ENCODE data around the gene MUC5B.

Gene MUC5B

DNA sequence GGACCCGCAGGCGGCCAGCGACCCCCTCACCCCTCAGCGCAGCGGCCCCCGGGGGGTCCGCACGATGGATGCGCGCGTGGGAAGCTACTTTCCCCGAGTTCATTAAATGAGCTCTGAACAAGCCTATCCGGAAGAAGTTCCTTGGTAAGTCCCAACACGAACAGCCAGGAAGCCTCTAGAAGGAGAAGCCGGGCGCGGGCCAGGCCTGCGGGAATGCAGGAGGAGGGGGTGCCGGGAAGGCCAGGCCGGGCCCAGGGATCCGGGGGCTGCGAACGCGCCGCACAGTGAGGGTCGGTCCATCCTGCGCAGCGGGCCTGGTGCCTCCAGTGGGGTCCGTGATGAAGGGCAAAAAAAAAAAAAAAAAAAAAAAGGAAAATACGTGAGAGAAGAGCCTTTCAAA lies 49.7 kb downstream of the MUC5B start:
- DNase-seq = no peak

DNA sequence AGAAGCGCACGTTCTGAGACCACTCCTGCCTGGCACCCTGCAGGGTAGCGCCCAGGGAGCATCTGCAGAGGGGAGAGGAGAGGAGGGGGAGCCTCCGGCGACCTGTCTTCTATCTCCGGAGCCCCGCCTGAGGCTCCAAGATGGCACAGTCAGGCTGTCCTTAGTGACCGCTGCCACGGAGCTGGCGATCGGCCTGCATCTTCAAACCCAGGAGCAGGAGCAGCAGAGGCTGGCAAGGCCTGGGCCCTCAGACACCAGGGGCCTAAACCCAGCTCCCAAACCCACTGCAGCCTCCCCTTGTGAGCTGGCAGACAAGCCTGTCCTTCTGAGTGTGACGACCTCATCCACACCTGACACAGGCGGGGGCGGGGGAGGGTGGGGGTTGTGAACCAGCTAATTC lies 51.6 kb downstream of the MUC5B start:
- DNase-seq = no peak

DNA sequence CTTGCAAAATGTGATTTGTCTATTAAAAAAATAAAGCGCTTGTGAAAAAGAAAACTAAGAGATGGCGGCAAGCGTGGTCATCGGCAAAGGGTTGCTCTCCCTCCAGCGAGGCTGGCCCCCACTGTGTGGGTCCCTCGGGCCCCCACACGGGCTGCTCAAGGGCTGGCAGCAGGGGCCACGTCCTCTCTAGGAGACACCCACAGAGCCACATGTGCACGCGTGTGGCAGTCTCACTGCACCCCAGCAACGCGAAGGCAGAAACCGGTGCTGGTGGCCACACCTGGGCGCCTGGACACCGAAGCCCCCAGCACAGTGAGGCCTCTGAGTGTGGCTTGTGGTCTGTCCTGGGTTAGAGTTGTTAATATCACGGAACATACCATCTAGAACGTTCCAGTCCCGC lies 52.2 kb downstream of the MUC5B start:
- no peak for DNase-seq

DNA sequence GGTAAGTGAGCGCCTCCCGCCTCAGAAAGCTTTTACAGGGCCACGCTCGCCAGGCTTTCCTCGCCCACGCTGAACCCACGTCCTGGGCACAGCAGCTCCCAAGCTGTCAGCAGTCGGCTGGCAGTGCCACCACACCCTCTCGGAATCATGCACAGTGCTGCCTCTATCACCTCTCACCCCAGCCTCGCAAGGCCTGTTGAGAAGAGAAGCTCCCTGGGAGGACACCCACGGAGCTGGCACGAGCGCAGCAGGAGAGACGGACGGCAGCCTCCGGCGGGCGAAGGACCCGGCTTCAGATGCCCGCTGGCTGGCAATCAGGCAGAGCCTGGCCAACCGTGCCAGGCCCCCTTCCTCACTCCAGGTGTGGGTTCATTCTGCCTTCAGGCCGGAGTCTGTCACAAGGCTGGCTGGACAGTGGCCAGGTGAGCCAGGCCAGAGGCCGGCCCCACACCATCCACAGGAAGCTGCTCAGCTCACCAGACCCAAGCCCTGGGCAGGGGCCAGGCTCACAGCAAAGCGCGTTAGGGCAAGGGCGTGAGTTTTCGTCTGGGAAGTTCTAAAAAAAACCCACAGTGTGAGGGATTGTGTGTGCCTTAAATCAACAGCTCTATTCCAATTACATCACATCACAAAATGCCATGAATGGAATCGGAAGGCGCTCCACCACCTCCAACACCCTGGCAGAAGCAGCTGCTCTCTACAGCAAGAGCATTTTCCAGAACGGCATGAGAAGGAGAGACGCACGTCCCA lies 53.4 kb downstream of the MUC5B start:
- no peak for DNase-seq

DNA sequence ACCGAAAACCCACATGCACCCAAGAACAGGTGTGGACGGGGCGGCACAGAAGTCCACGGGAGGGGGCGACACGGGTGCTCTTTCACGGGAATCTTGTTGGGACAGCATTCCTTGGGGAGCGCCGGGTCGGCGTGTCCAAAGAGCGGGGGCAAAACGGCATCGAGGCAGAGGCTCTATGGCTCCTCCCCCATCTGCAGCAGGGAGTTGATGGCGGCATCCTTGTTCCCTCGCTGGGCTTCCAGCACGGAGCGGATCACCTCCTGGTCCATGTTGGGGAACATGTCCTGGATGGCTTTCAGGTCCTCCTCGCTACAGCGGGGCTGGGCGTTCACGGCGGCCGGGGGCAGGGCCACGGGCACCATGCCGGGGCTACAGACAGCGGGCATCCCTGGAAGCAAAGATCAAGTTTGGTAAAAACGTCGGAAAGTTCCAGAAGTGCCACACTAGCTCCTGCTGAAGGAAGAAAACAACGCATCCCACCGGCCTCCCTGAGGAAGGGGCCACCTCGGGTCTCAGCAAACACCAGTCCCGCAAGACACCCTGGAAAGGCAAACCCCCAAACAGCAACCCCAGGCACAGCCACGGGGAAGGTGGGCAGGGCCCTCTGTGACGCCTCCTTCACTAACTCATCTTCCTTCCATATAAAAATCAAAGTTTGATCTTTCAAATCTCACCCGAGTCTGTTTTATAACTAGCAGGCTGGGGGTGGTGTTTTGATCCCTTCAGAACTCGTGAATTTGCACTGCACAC lies 54.2 kb downstream of the MUC5B start:
- DNase-seq = no peak

DNA sequence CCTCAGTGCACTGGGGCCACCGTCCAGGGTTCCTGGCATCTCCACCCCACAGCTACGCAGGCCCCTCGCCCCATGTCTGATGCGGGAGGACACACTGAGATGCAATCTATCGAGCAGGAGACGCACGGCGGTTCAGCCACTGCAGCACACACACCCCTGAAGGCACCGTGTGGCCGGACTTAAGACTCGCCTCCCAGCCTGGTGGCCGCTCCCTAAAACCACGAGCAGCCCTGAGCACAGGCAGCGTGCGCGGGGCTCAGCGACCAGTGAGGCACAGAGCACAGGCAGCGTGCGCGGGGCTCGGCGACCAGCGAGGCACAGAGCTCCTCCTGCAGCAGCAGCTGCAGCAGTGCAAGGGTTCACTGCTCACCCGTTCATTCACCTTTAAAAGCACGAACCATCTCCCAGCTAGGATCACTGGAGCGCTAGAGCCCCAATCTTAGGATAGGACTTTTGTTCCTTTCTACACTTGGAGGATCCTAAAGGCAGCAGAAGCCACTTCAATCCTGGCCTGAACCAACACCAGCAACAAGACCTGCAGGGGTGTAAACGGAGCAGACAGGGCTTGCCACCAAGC lies 55.2 kb downstream of the MUC5B start:
- no peak for DNase-seq

DNA sequence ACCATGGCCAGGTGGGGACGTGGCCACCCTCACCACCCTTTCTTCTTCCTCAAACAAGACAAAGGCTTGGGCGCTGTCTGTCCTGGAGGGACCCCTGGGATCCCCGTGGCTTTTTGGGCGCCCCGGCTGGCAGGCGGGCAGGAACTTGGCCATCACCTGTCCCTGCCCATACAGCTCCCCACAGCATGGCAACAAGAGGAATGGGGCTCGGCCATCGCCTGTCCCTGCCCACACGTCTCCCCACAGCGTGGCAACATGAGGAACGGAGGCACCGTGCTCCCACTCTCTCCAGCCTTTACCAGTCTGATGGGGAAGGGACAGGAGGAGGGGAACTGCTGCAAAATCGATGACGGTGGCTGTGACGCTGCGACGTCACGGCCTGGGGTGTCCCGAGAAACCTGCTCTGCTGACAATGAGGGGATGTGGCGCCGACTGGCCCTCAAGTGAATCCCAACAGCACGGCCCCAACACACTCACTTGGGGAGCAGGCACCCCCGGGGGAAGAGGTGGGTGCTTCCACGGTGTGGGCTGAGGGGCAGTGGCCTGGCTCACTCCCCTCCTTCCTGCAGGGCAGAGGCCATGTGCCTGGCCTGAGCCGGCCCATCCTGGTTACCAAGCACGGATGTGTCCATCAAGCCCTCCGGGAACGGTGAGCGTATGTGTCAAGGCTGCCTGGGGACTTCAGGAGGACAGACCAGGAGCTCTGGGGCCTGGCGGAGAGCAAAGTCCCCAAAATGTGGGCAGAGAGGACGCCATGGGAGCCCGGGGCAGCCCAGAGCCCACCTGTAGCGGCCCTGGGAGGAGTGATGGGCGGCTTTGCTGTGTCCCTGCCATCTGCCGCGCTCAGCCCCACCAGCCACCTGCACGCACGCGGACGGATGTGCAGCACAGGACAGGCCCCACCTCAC lies 56.2 kb downstream of the MUC5B start:
- no peak for DNase-seq

DNA sequence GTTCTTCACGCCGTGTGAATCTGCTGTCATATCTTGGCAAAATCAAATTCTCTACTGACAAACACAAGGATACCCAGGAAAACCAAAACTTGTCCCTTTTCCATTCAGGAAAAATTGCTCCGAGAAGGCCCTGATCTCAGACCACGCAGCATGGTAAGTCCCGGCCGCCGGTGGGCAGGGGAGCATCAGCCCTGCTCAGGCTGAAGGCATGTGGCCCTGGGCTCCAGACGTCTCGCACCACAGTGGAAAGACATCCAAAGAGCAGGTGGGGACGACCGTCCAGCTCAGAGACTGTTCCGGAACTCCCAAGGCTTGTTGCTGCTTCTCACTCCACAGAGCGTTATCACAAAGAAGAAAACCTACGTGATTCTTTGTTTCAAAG lies 56.8 kb downstream of the MUC5B start:
- DNase-seq = no peak

DNA sequence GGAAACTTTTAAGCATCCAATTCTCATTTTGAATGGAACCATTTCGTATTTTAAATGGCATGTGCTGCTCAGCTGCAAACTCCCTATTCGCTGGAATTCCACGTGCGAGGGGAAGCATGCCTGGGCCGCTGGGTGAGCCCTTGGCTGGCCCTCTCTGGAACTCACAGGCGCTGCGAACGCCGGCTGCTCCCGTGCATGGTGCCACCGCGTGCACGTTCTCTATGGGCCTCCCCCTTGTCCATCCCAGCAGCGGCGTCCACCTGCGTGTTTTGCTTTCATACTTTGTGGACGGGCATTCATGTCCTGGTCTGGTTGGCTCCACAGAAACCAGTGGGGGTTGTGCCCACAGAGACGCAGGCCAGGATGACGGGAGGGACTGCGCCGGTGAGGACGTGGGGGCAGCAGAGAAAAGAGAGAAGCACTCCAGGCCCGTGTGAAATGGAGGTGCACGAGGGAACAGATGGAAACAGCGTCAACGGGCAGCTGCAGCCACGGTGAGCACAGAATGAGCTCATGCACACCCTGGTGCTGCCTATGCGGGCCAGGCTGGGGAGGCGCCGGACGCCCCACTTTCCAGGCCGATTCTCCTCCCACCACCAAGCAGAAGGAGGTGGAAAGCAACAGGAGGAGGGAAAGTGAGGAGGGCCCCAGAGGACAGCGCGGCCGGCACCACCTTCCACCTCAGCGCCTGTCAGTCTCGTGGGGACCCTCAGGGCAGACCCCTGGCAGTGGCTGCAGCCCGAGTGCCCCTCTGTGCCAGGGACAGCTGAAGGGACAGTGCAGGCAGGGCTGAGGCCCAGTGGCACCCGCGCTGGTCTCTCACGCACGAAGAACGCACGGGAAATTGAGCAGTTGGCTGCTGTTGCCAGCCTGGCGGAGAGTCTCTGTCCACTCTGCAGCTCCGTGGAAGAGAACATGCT lies 57.5 kb downstream of the MUC5B start:
- DNase-seq = no peak

DNA sequence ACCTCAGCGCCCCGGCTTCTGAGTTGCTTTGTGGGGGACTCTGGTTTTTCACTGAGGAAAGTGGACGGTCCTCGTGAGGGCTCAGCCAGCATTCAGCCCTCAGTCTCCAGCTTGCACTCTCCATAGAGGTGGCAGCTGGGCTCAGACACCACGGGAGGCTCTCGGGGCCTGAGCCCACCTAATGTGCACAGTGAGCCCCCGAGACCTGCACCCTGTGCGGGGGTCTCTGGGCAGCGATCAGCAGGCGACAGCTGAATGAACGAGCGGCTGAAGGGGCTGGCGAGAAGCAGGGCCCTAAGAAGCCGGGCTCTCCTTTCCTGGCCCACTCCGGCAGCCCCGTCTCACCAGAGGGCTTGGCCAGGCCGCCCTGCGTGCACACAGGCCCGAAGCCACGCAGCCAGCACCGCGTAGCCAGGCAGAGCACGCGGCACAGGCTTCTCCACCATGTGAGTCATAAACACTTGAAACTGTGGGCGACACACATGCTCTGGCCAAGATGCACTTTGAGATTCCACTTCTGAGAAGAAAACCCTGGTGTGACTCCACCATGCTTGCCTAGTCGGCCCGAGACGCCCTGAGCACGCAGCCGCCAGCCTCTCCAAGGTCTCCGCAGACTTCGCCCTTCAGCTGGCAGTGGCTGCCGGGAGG lies 58.6 kb downstream of the MUC5B start:
- no peak for DNase-seq

DNA sequence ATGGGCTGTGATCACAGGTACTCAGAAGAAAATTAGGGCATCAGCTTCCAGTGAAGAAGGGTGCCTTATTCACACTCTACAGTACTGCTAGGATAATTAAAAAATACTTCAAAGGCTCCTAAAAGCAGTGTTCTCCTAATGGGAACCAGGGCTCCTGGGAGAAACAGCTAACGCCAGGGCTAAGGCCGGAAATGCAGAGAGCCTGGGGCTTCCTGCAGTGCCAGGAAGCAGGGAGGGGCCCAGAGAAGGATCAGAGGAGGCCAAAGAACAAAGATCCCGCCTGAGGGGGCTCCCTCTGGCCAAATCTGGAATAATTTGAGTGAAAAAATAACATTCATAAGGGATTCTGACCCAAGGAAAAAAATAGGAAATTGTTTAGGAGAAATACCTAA lies 59.1 kb downstream of the MUC5B start:
- no peak for DNase-seq

DNA sequence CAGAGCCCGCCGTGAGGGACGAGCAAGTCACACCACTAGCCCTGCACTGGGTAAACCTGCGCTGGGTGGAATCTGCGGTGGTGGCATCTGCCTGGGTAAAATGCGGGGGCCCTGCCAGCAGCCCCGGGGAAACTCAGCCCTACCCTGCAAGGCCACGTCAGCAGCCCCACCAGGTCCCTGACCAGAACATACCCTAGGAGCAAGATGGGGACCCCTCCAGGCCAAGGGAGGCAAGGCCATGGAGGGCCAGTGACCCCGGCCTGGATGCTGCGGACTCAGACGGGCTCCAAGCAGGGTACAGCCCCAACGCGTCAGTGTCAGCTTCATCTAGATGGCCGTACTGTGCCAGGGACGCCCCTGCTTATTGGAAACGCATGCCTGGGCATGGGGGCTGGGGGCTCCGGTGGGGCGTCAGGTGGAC lies 60.2 kb downstream of the MUC5B start:
- no peak for DNase-seq

DNA sequence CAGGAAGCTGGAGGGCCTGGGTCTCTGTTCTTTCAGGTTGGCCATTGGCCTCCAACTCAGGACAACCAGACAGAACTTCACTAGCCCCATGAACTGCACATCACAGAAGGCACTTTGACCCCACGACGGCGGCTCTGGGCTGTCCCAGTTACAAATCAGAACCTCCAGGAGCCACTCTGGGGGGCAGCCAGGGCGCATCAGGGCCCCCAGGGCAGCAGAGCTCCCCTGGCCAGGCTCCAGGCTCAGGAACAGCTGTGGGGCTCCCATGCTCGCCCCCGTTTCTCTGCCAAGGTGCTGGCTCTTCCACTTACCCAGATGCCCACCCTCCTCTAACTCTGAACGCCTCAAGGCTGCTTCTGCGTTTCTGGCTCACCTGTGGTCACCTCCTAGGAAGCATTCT lies 61.0 kb downstream of the MUC5B start:
- no peak for DNase-seq

DNA sequence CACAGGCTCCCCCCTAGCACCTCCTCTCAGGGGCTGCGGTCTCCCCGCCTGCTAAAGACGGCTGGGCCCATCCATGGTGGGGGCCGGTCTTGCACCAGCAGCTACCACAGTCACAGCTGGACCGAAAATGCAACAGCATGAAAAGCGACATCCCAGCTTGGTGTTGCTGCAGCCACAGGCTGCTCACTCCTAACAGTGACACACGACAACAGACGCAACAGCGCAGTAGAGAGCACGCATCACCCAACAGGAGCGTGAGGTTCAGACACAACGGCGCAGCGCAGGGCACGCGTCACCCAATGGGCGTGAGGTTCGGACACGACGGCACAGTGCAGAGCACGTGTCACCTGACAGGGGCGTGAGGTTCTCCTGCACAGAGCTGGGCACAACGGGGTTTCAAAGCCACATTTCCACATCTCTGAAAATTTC lies 62.5 kb downstream of the MUC5B start:
- no peak for DNase-seq

DNA sequence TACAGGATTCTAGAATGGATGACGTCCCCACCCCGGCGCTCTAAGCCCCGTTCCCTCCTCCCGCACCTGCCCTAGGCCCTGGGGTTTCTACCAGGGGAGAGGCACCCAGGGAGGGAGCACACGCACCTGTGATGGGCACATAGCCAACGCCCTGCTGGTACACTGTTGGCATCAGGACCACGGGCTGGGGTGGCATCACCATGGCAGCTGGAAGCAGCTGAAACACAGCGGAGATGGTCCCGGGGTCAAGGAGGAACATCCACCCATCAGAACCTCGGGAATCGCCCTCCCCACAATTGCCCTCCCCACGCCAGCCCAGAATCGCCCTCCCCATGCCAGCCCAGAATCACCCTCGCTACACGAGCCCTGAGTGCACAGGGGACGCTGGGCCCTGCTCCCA lies 63.0 kb downstream of the MUC5B start:
- no peak for DNase-seq

DNA sequence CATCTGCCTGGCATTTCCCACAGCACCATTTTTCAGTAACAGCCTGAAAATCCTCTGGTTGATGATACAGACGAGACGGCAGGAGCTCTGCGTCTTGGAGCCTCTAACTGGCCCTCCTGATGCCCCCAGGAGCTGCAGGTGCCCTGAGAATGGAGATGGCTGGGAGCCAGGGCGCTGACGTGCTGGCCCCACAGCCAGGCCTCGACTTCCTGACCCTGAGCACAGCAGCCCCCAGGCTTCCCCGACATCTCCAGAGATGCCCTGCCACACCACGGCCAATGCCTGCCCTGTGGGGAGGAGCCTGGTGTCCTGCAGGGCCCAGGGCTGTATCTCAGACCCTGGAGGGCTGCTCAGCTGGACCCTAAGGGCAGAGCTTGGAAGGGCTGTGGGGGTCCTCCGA lies 65.1 kb downstream of the MUC5B start:
- no peak for DNase-seq

DNA sequence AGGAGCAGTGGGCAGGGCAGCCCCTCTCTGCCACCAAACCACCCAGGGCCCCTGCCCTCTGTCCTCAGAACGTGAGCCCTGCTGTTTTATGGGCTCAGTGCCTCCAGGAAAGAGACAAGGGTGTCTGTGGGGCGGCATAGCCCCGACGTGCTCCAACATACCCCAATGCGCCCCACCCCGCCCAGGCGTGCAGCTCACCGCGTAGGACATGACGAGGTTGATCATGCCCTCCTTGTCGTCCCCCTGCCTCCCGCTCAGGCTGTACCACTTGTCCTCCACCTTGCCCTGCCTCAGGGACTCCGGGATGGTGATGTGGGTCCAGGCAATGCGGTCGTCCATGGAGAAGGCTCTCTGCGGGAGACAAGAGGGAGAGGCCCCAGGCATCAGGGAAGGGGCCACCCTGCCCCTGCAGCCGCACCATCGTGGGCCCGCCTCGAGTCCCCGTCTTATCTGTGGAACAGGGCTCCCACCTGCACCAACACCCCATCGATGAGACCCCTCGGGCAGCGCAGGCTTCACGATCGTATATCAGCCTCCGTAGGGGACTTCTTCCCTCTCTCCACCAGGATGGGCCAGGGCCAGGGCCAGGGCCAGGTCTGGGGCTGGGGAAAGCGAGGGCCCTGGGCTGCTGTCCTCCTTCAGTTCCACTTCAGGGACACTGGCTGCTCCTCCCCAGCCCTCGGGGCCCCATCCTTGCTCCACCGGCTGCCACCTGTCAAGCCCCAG lies 65.7 kb downstream of the MUC5B start:
- DNase-seq = no peak

DNA sequence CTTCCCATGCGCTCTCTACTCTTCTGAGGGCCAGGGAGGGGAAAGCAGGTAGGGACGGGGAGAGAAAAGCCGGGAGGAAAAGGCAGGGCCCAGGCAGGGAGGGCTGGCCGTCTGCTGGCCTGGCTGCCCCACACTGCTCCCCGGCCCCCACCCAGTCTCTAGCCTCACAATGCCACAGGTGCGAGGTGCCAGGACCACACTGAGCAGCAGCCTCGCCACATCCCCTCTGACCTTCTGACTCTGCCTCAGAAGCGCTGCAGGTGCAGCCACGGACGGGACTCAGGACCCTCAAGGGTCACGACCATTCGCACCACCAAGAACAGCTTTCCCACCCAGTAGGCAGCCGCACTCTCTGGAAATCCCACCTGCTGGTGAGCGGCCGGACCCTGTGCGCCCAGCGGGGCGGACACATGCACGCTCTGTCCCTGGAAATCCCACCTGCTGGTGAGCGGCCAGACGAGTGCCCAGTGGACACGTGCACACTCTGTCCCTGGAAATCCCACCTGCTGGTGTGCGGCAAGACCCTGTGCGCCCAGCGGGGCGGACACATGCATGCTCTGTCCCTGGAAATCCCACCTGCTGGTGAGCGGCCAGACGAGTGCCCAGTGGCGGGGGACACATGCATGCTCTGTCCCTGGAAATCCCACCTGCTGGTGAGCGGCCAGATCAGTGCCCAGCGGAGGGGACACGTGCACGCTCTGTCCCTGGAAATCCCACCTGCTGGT lies 66.5 kb downstream of the MUC5B start:
- no peak for DNase-seq

DNA sequence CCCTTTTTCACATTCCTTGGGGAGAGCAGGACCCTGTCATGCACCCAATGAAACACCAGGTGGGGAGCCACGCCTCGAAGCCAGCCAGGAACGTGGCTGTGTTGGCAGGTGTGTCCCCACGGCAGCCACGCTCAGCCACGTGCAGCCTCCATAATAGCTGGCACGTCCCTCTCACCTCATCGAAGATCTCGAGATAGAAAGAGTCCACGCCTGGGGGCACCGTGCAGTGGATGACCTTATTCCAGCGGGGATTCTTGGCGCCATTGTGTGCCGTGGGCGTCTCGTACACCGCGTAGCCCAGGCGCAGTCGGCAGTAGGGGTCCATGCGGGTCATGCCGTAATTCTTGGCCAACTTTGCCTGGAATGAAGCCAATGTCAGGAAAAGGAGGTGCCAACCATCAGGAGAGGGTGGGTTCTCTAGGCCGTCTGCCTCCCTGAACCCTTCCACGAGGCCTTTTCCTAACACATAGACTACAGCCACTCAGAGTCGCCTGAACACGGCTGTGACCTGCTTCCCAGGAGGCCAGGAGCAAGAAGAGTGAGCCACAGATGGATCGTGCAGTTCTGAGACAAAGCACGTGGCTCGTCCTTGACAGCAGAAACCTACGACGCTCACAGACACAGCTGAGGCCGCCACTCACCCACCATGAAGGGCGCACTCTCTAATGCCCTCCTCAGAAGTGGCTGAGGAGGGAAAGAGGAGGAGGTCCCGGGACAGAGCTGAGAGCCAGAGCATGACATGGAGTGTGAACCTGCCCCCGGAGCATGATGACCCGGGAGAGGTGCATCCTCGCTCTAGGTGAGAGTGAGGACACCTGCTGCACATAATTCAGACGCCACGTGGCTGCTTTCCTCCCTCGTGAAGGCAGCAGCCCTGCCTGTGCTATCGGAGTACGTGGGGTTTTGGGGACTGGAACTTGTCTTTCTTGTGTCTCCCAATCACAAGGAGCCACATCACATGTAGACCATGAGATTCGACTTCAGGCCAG lies 67.5 kb downstream of the MUC5B start:
- no peak for DNase-seq

All from CD4-positive, alpha-beta T cell treated with Interleukin-17A for 1 hour (primary cell).